Loucy (cell line): Measurements from ENCODE around the gene ASPHD2.

Source experiments
- H2AFZ ChIP-seq: fragments of 200-600 bp; sonication (generic); 2 replicates; pipeline ENCODE4 v1.6.0; 2016; ENCODE audit warnings: antibody characterized with exemption, mild to moderate bottlenecking, low read length, moderate library complexity
- H3F3A ChIP-seq: fragments of 200-600 bp; 2 replicates; pipeline ENCODE4 v1.6.0; 2016; ENCODE audit warnings: antibody characterized with exemption, low read depth, mild to moderate bottlenecking
- H3K27me3 ChIP-seq: fragments of 200-600 bp; sonication (generic); 2 replicates; pipeline ENCODE4 v1.6.1; 2014; ENCODE audit warnings: low read length, mild to moderate bottlenecking; ENCODE audit not compliant: insufficient read depth, poor library complexity, severe bottlenecking
- H3K36me3 ChIP-seq: fragments of 200-600 bp; sonication (generic); 2 replicates; pipeline ENCODE4 v1.6.1; 2016; ENCODE audit warnings: low read length; ENCODE audit not compliant: insufficient read depth
- H3K4me1 ChIP-seq: fragments of 200-600 bp; sonication (generic); 2 replicates; pipeline ENCODE4 v1.5.1; 2014; ENCODE audit warnings: low read length, mild to moderate bottlenecking; ENCODE audit not compliant: insufficient read depth, poor library complexity, severe bottlenecking
- H3K4me2 ChIP-seq: fragments of 200-600 bp; sonication (generic); 2 replicates; pipeline ENCODE4 v1.6.0; 2014; ENCODE audit warnings: antibody characterized with exemption, low read length, low read depth, mild to moderate bottlenecking; ENCODE audit not compliant: poor library complexity, severe bottlenecking
- H3K4me3 ChIP-seq: fragments of 200-600 bp; sonication (generic); 2 replicates; pipeline ENCODE4 v1.5.1; 2014; ENCODE audit warnings: low read length, mild to moderate bottlenecking, mixed read lengths; ENCODE audit not compliant: poor library complexity, severe bottlenecking
- H3K79me2 ChIP-seq: fragments of 200-600 bp; sonication (generic); 2 replicates; pipeline ENCODE4 v1.6.1; 2014; ENCODE audit warnings: low read length; ENCODE audit not compliant: insufficient read depth
- H3K9ac ChIP-seq: fragments of 200-600 bp; sonication (generic); 2 replicates; pipeline ENCODE4 v1.6.0; 2014; ENCODE audit warnings: mild to moderate bottlenecking, low read depth, low read length, moderate library complexity; ENCODE audit not compliant: poor library complexity, severe bottlenecking
- H3K9me2 ChIP-seq: fragments of 200-600 bp; sonication (generic); replicated peaks from 2 replicates; pipeline ENCODE4 v1.6.1; 2016; ENCODE audit warnings: low read depth, low read length, mixed read lengths
- H3K9me3 ChIP-seq: fragments of 200-600 bp; sonication (generic); 2 replicates; pipeline ENCODE4 v1.6.1; 2014; ENCODE audit warnings: mild to moderate bottlenecking, antibody characterized with exemption, low read length, low read depth; ENCODE audit not compliant: insufficient read depth
- H4K20me1 ChIP-seq: fragments of 200-600 bp; sonication (generic); 2 replicates; pipeline ENCODE4 v1.6.0; 2014; ENCODE audit warnings: antibody characterized with exemption, low read length, mild to moderate bottlenecking; ENCODE audit not compliant: insufficient read depth, poor library complexity, severe bottlenecking
- EZH2phosphoT487 ChIP-seq: fragments of 200-600 bp; IDR thresholded peaks from 2 replicates; pipeline ENCODE4 v1.6.1; 2018; ENCODE audit warnings: antibody characterized with exemption, mild to moderate bottlenecking, moderate library complexity, borderline replicate concordance
- TF ChIP-seq, protein P1 (sequence below): fragments of 200-600 bp; sonication (generic); conservative IDR thresholded peaks from 2 replicates; pipeline ENCODE4 v1.5.1; 2014; ENCODE audit warnings: mild to moderate bottlenecking, antibody characterized with exemption, low read length

The ASPHD2 gene

DNA sequence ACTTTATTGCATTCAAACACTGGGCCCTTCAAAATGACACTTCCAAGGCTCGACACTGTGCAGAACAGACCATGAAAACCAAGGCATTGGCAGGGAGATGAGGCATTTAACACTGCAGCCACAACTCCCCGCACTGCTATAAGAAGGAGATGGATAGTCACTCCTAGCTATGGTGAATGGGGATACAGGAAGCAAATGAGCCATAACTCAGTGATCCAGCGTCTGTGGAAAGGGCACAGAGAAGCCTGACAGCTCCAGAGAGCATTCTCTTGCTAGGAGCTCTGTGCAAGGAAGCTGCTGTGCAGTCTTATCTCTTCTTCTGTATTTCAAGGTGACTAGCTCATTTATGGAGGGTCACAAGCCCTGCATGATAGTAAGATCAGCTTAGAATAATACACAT is 33.6 kb downstream of the ASPHD2 start:
- H3K4me3 ChIP-seq = no peak overlapping the region
- peaks cover 74% of the 10 kb centered on the region; the same call in 1 of the 2 replicates for H3K36me3 ChIP-seq
- H3K9ac ChIP-seq = no peak overlapping the region
- H4K20me1 ChIP-seq = peaks cover 13% of the 10 kb centered on the region
- H3K9me3 ChIP-seq = no peaks in the 10 kb centered on the region
- no peak overlapping the region for H3K4me2 ChIP-seq
- H3K27me3 ChIP-seq = no peaks in the 10 kb centered on the region
- no peaks in the 10 kb centered on the region for H3K9me2 ChIP-seq
- H2AFZ ChIP-seq = no peak overlapping the region
- H3F3A ChIP-seq = no peaks in the 10 kb centered on the region
- H3K4me1 ChIP-seq = no peaks in the 10 kb centered on the region
- TF ChIP-seq, protein P1, sequence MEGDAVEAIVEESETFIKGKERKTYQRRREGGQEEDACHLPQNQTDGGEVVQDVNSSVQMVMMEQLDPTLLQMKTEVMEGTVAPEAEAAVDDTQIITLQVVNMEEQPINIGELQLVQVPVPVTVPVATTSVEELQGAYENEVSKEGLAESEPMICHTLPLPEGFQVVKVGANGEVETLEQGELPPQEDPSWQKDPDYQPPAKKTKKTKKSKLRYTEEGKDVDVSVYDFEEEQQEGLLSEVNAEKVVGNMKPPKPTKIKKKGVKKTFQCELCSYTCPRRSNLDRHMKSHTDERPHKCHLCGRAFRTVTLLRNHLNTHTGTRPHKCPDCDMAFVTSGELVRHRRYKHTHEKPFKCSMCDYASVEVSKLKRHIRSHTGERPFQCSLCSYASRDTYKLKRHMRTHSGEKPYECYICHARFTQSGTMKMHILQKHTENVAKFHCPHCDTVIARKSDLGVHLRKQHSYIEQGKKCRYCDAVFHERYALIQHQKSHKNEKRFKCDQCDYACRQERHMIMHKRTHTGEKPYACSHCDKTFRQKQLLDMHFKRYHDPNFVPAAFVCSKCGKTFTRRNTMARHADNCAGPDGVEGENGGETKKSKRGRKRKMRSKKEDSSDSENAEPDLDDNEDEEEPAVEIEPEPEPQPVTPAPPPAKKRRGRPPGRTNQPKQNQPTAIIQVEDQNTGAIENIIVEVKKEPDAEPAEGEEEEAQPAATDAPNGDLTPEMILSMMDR = no peak
- TF ChIP-seq EZH2phosphoT487 = no peak
- H3K79me2 ChIP-seq = peaks cover 20% of the 10 kb centered on the region

DNA sequence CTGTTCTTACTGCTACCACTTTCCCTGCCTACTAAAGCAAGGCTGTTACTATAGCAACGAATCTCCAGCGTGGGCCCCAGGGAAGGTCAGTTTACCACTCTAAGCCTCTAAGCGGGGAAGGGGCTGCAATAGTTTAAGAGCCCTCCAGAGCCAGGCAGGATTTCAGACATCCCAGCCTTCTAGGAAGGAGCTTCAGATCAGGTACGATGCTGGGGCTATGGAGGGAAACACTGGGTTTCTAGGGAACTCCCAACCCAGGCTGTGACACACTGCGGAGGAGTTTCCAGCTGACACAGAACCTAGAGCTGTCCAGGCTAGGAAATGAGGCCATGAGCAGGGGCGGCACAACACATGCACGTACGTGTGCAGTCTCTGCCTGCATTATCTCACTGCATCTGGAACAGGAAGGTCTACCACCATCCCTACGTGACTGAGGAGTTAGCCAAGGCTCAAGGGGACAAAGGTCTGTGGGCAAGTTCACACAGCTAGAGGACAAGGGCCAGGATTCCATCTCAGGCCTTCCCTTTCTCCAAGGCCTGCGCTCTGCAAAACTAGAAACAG is 34.1 kb downstream of the ASPHD2 start:
- no peak overlapping the region for H2AFZ ChIP-seq

DNA sequence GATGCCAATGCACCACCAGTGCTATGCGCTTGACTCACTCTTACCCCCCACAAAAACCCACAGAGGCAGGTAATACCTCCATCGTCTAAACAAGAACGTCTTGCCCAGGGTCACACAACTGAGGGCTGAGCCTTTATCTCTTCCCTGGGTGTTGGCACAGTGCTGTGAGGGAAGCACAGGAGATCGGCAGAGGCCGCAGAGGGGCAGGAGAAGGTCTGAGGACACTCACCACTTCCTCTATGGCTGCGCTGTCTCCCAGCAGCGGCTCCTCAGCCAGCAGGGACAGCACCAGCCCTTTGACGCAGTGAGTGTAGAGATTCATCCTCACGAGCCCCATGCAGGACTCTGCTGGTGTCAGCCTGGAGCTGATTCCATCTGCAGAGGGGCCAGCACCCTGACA is 34.6 kb downstream of the ASPHD2 start:
- H3K4me1 ChIP-seq = no peaks in the 10 kb centered on the region
- no peaks in the 10 kb centered on the region for H3K9me2 ChIP-seq
- peaks cover 20% of the 10 kb centered on the region for H3K79me2 ChIP-seq
- no peaks in the 10 kb centered on the region for H3F3A ChIP-seq
- TF ChIP-seq, protein P1 = no peak
- TF ChIP-seq EZH2phosphoT487 = no peak
- no peak overlapping the region for H3K4me3 ChIP-seq
- H3K27me3 ChIP-seq = no peaks in the 10 kb centered on the region
- no peaks in the 10 kb centered on the region for H3K9me3 ChIP-seq
- peaks cover 13% of the 10 kb centered on the region for H4K20me1 ChIP-seq
- no peak overlapping the region for H3K9ac ChIP-seq
- H3K36me3 ChIP-seq = peaks cover 73% of the 10 kb centered on the region; the same call in 1 of the 2 replicates
- no peak overlapping the region for H3K4me2 ChIP-seq
- H2AFZ ChIP-seq = no peak overlapping the region

More for the DNA sequence above, 34.1 kb downstream of the ASPHD2 start:
- no peaks in the 10 kb centered on the region for H3K4me1 ChIP-seq
- peaks cover 13% of the 10 kb centered on the region for H4K20me1 ChIP-seq
- TF ChIP-seq, protein P1 = no peak
- TF ChIP-seq EZH2phosphoT487 = no peak
- no peak overlapping the region for H3K9ac ChIP-seq
- H3K27me3 ChIP-seq = no peaks in the 10 kb centered on the region
- no peak overlapping the region for H3K4me3 ChIP-seq
- no peaks in the 10 kb centered on the region for H3F3A ChIP-seq
- no peaks in the 10 kb centered on the region for H3K9me3 ChIP-seq
- H3K9me2 ChIP-seq = no peaks in the 10 kb centered on the region
- H3K4me2 ChIP-seq = no peak overlapping the region
- H3K79me2 ChIP-seq = peaks cover 20% of the 10 kb centered on the region
- H3K36me3 ChIP-seq = peaks cover 71% of the 10 kb centered on the region; the same call in 1 of the 2 replicates
